ENCODE results near the gene SNAP23. TPM values are rescaled to one million over a fixed set of nuclear protein-coding genes. Genes with fewer than 3 reads are reported as not detected.

Gene SNAP23
- total and polyA plus RNA-seq, 4 donors, result 74.3 to 88.0 (median 84.0) TPM

DNA sequence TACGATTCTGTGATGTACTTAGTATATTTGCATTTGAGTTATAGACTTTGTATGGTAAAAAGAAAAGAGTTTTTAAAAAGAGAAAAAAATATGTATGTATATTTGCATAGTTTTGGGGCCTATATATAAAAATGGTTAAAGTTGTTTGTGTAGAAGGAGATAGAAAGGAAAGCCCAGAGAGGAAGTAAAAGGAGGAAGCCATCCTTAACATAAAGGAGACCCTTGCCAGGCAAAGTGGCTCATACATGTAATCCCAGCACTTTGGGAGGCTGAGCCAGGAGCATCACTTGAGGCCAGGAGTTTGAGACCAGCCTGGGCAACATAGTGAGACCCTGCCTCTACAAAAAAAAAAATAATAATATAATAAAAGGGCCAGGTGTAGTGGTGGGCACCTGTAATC, 8.4 kb downstream of the SNAP23 start:
- intact Hi-C loops (cut with DNase I), result no loop called here
- 71 to 87% methylated on average over 1 of the region's 1 CpG for WGBS, 2 donors
- H3K27me3 ChIP-seq (ENCODE audit: control insufficient read depth in 1 of 2, insufficient read depth in 2 of 2, low read length in 1 of 2), result no peaks in the 10 kb centered on the region
- H3K9me3 ChIP-seq (ENCODE audit: control insufficient read depth, low read length), result no peaks in the 10 kb centered on the region
- H3K4me1 ChIP-seq (ENCODE audit: control insufficient read depth in 1 of 2, insufficient read depth in 2 of 2, low read length in 2 of 2), result peaks cover 0 to 5% of the 10 kb centered on the region in 2 donors
- no peak for DNase-seq
- H3K36me3 ChIP-seq (ENCODE audit: control insufficient read depth in 1 of 2, insufficient read depth in 2 of 2, low read length in 1 of 2), result no peaks in the 10 kb centered on the region
- no peak overlapping the region for H3K27ac ChIP-seq (ENCODE audit: low read depth in 1 of 2, low read length in 2 of 2)
- ATAC-seq (ENCODE audit: low FRiP score), result no peak
- no peak overlapping the region for H3K4me3 ChIP-seq (ENCODE audit: low read length in 2 of 2)

DNA sequence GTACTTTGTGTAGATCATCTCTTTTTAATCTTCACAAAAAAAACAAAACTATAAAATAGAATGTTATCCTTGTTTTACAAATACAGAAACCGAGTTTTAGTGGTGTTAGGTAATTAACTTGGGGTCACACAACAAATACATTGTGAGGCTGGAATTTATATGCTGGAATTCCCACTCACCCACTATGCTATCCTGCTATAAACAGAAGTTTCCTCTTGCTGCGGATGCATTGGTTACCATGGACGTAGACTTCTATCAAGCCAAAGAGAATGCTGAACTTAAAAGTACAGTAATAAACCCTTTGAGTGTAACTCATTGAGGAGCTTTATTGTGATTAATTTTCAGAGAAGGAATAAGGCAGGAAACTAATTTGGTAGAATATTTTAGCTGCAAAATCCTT, 9.2 kb downstream of the SNAP23 start:
- H3K4me1 ChIP-seq (ENCODE audit: control insufficient read depth in 1 of 2, insufficient read depth in 2 of 2, low read length in 2 of 2), result peaks cover 0 to 5% of the 10 kb centered on the region in 2 donors
- no peaks in the 10 kb centered on the region for H3K27me3 ChIP-seq (ENCODE audit: control insufficient read depth in 1 of 2, insufficient read depth in 2 of 2, low read length in 1 of 2)
- no peak overlapping the region for H3K4me3 ChIP-seq (ENCODE audit: low read length in 2 of 2)
- 20 to 35% methylated on average over 3 of the region's 3 CpGs for WGBS, 2 donors
- no peak overlapping the region for H3K27ac ChIP-seq (ENCODE audit: low read depth in 1 of 2, low read length in 2 of 2)
- intact Hi-C loops (cut with DNase I), result no loop called here
- DNase-seq (no peak), ATAC-seq (ENCODE audit: low FRiP score) (no peak)
- no peaks in the 10 kb centered on the region for H3K9me3 ChIP-seq (ENCODE audit: control insufficient read depth, low read length)
- H3K36me3 ChIP-seq (ENCODE audit: control insufficient read depth in 1 of 2, insufficient read depth in 2 of 2, low read length in 1 of 2), result no peaks in the 10 kb centered on the region

DNA sequence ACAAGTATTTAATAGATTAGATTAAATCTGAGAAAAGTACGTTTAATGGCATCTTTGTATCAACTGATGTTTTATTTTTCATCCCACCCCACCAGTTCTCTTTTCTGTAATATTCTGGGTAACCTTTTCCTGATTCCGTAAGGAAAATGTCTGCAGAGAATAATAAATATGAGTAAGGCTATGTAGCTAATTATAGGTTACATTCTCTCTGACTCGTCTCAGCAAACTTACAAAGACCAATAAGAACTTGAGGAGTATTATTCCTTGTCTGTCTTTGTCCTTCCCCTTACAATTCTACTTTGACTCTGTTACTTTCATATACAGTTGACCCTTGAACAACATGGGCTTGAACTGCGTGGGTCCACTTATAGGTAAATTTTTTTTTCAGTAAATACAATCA, 12.1 kb downstream of the SNAP23 start:
- intact Hi-C loops (cut with DNase I), result no loop called here
- no peak overlapping the region for H3K4me3 ChIP-seq (ENCODE audit: low read length in 2 of 2)
- no peaks in the 10 kb centered on the region for H3K4me1 ChIP-seq (ENCODE audit: control insufficient read depth in 1 of 2, insufficient read depth in 2 of 2, low read length in 2 of 2)
- DNase-seq (no peak), ATAC-seq (ENCODE audit: low FRiP score) (no peak)
- no peaks in the 10 kb centered on the region for H3K36me3 ChIP-seq (ENCODE audit: control insufficient read depth in 1 of 2, insufficient read depth in 2 of 2, low read length in 1 of 2)
- 33 to 34% methylated on average over 4 of the region's 4 CpGs for WGBS, 2 donors
- no peaks in the 10 kb centered on the region for H3K9me3 ChIP-seq (ENCODE audit: control insufficient read depth, low read length)
- H3K27me3 ChIP-seq (ENCODE audit: control insufficient read depth in 1 of 2, insufficient read depth in 2 of 2, low read length in 1 of 2), result no peaks in the 10 kb centered on the region
- H3K27ac ChIP-seq (ENCODE audit: low read depth in 1 of 2, low read length in 2 of 2), result no peak overlapping the region

DNA sequence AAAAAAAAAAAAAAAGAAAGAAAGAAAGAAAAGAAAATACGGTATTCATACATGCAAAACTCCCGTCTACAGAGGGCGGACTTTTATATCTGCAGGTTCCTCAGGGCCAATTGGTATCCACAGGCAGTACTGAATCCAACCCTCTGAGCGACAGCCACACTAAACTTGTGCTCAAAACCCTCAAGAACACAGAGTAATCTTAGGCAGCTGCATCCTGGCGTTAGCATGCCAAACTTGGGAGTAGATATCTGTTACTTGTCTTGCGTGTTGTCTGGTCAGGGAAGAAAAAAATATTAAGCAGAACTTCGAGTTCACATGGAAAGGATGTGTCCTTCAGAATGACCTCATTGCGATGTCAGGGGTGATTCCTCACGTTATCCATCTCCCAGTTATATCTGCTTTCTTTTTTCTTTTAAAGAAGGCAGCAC, 12.8 kb downstream of the SNAP23 start:
- intact Hi-C loops (cut with DNase I), result no loop called here
- no peaks in the 10 kb centered on the region for H3K27me3 ChIP-seq (ENCODE audit: control insufficient read depth in 1 of 2, insufficient read depth in 2 of 2, low read length in 1 of 2)
- DNase-seq (no peak), ATAC-seq (ENCODE audit: low FRiP score) (no peak)
- 56 to 58% methylated on average over 9 of the region's 9 CpGs for WGBS, 2 donors
- no peak overlapping the region for H3K27ac ChIP-seq (ENCODE audit: low read depth in 1 of 2, low read length in 2 of 2)
- H3K4me3 ChIP-seq (ENCODE audit: low read length in 2 of 2), result no peak overlapping the region
- H3K4me1 ChIP-seq (ENCODE audit: control insufficient read depth in 1 of 2, insufficient read depth in 2 of 2, low read length in 2 of 2), result no peaks in the 10 kb centered on the region
- no peaks in the 10 kb centered on the region for H3K9me3 ChIP-seq (ENCODE audit: control insufficient read depth, low read length)
- no peaks in the 10 kb centered on the region for H3K36me3 ChIP-seq (ENCODE audit: control insufficient read depth in 1 of 2, insufficient read depth in 2 of 2, low read length in 1 of 2)

DNA sequence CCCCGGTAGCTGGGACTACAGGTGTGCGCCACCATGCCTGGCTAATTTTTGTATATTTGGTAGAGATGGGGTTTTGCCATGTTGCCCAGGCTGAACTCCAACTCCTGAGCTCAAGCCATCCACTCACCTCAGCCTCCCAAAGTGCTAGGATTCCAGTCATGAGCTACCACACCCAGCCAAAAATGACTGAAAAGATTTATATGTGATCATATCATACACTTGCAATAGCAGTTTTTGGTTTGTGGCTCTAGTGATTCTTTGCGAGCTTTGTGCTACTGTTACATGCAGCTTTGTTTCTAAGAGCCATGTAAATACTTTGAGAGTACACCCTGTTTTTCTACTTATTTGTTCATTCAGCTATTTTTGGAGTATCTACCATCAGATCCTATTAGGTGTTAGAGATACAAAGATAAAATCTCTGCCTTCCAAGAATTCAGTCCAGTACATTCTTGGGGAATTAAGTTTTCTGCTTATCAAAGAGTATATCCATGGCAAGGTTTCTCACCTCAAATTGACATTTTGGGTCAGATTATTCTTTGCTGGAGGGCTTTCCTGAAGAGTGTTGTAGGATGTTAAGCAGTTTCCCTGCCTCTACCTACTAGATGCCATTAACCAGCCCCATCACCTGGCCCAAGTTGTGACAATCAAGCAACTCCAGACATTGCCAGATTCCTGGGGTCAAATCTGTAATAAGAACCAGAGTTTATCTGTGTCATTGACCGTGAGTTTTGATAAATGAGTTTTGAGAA, 15.0 kb downstream of the SNAP23 start:
- intact Hi-C loops (cut with DNase I), result no loop called here
- H3K4me1 ChIP-seq (ENCODE audit: control insufficient read depth in 1 of 2, insufficient read depth in 2 of 2, low read length in 2 of 2), result no peaks in the 10 kb centered on the region

DNA sequence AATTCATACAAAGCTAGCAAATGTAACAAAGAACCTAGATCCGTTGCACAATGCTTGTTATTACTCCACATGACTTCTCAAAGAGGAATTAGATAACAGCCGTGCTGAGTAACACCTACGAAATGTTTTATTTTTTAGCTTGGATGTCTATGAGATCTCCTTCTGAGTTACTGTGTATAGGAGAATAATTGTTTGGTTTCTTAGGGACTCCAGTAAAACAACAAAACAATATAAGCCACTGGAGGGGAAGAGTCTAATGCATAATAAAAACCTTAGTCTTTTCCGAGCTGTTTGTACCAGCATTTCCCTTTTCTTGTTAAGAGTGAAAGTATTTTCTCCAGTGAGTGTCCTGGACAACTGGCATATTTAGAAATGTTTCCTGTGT, 15.6 kb downstream of the SNAP23 start:
- no peaks in the 10 kb centered on the region for H3K9me3 ChIP-seq (ENCODE audit: control insufficient read depth, low read length)
- 7% methylated on average over 4 of the region's 4 CpGs for WGBS, 2 donors
- no peak overlapping the region for H3K4me3 ChIP-seq (ENCODE audit: low read length in 2 of 2)
- intact Hi-C loops (cut with DNase I), result no loop called here
- ATAC-seq (ENCODE audit: low FRiP score) (peak; percentile 61), DNase-seq (no peak)
- peak overlapping the region in 1 of 2 donors; percentile 49 for H3K27ac ChIP-seq (ENCODE audit: low read depth in 1 of 2, low read length in 2 of 2)
- H3K27me3 ChIP-seq (ENCODE audit: control insufficient read depth in 1 of 2, insufficient read depth in 2 of 2, low read length in 1 of 2), result no peaks in the 10 kb centered on the region
- H3K36me3 ChIP-seq (ENCODE audit: control insufficient read depth in 1 of 2, insufficient read depth in 2 of 2, low read length in 1 of 2), result peaks cover 0 to 2% of the 10 kb centered on the region in 2 donors
- no peaks in the 10 kb centered on the region for H3K4me1 ChIP-seq (ENCODE audit: control insufficient read depth in 1 of 2, insufficient read depth in 2 of 2, low read length in 2 of 2)

More for the DNA sequence above, 15.0 kb downstream of the SNAP23 start:
- H3K36me3 ChIP-seq (ENCODE audit: control insufficient read depth in 1 of 2, insufficient read depth in 2 of 2, low read length in 1 of 2), result peaks cover 0 to 2% of the 10 kb centered on the region in 2 donors
- WGBS, 2 donors, result 65 to 66% methylated on average over 4 of the region's 4 CpGs
- H3K27me3 ChIP-seq (ENCODE audit: control insufficient read depth in 1 of 2, insufficient read depth in 2 of 2, low read length in 1 of 2), result no peaks in the 10 kb centered on the region
- no peaks in the 10 kb centered on the region for H3K9me3 ChIP-seq (ENCODE audit: control insufficient read depth, low read length)
- ATAC-seq (ENCODE audit: low FRiP score) (no peak), DNase-seq (no peak)
- H3K27ac ChIP-seq (ENCODE audit: low read depth in 1 of 2, low read length in 2 of 2), result peak overlapping the region; percentile 28 to 49
- H3K4me3 ChIP-seq (ENCODE audit: low read length in 2 of 2), result no peak overlapping the region

DNA sequence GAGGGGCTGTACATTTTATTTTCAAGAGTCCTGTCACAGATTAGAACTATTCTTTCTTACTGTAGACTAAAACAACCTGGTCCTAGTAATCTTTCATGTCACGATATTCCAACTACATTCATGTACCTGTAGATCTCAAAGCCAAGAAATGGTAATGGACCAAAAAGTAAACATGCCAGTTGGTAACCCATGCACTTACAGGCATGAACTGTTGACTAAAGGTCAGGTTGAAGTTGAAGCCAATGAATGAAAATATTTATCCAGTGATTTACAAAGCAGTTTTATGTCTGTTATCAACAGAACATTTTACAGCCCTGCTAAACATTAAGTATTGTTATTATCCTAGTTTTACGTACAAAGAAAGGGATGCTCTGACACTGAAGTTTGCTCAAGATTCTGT, 27.9 kb downstream of the SNAP23 start:
- ATAC-seq (ENCODE audit: low FRiP score) (no peak), DNase-seq (no peak)
- 68 to 90% methylated on average over 2 of the region's 2 CpGs for WGBS, 2 donors
- Histone ChIP-seq H3K9me3 (ENCODE audit: control insufficient read depth, low read length) (no peaks in the 10 kb centered on the region), H3K27me3 (ENCODE audit: control insufficient read depth in 1 of 2, insufficient read depth in 2 of 2, low read length in 1 of 2) (no peaks in the 10 kb centered on the region), H3K36me3 (ENCODE audit: control insufficient read depth in 1 of 2, insufficient read depth in 2 of 2, low read length in 1 of 2) (peaks cover 2 to 3% of the 10 kb centered on the region in 2 donors), H3K4me3 (ENCODE audit: low read length in 2 of 2) (no peak overlapping the region), H3K27ac (ENCODE audit: low read depth in 1 of 2, low read length in 2 of 2) (no peak overlapping the region), H3K4me1 (ENCODE audit: control insufficient read depth in 1 of 2, insufficient read depth in 2 of 2, low read length in 2 of 2) (no peaks in the 10 kb centered on the region)
- intact Hi-C loops (cut with DNase I), result no loop called here

DNA sequence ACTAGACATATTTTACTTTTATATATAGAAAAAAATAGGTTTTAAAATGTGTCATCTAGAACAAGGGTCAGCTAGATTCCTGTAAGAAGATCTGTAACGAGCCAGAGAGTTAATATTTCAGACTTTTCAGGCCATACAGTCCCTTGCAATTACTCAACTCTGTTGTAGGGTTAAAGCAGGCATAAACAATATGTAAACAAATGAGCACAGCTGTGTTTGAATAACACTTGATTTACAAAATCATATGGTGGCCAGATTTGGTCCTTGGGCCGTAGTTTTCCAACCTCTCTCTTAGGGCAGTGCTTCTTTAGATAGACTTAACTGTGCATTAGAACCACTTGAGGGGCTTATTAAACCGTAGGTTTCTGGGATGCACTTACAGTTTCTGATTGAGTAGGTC, 33.5 kb downstream of the SNAP23 start:
- no peaks in the 10 kb centered on the region for H3K27me3 ChIP-seq (ENCODE audit: control insufficient read depth in 1 of 2, insufficient read depth in 2 of 2, low read length in 1 of 2)
- no peak overlapping the region for H3K27ac ChIP-seq (ENCODE audit: low read depth in 1 of 2, low read length in 2 of 2)
- WGBS, 2 donors, result 93 to 97% methylated on average over 3 of the region's 3 CpGs
- no peak for DNase-seq
- no peak for ATAC-seq (ENCODE audit: low FRiP score)
- no peak overlapping the region for H3K4me3 ChIP-seq (ENCODE audit: low read length in 2 of 2)
- peaks cover 6 to 7% of the 10 kb centered on the region in 2 donors for H3K36me3 ChIP-seq (ENCODE audit: control insufficient read depth in 1 of 2, insufficient read depth in 2 of 2, low read length in 1 of 2)
- H3K4me1 ChIP-seq (ENCODE audit: control insufficient read depth in 1 of 2, insufficient read depth in 2 of 2, low read length in 2 of 2), result no peaks in the 10 kb centered on the region
- H3K9me3 ChIP-seq (ENCODE audit: control insufficient read depth, low read length), result no peaks in the 10 kb centered on the region
- intact Hi-C loops (cut with DNase I), result no loop called here

DNA sequence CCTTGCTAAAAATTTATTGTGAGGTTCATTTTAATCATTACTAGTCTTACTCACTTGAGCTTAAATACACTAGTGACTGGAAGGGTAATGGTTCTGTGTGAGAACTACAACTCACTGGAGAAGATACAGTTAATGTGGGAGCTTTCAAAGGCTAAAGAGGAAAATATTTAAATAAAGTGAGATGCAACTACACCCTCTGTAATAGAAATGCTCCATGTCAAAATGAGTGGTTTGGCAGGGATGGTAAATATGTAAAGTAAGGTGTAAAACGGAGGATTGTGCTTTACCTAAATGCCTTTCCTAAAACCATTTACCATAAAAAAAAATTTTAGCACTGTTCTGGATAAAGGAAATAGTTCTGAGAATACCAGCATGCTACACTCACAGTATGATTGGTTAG, 37.8 kb downstream of the SNAP23 start:
- intact Hi-C loops (cut with DNase I), result no loop called here
- Histone ChIP-seq H3K36me3 (ENCODE audit: control insufficient read depth in 1 of 2, insufficient read depth in 2 of 2, low read length in 1 of 2) (peaks cover 3 to 7% of the 10 kb centered on the region in 2 donors), H3K4me3 (ENCODE audit: low read length in 2 of 2) (no peak overlapping the region), H3K4me1 (ENCODE audit: control insufficient read depth in 1 of 2, insufficient read depth in 2 of 2, low read length in 2 of 2) (no peaks in the 10 kb centered on the region), H3K27ac (ENCODE audit: low read depth in 1 of 2, low read length in 2 of 2) (no peak overlapping the region), H3K27me3 (ENCODE audit: control insufficient read depth in 1 of 2, insufficient read depth in 2 of 2, low read length in 1 of 2) (no peaks in the 10 kb centered on the region), H3K9me3 (ENCODE audit: control insufficient read depth, low read length) (no peaks in the 10 kb centered on the region)
- ATAC-seq (ENCODE audit: low FRiP score), result no peak
- no peak for DNase-seq
- 89 to 94% methylated on average over 1 of the region's 1 CpG for WGBS, 2 donors

Data from aorta (tissue), 5 donors.